ENCODE data around the gene GBP3. TPM values are rescaled to one million over a fixed set of nuclear protein-coding genes. Genes with fewer than 3 reads are reported as not detected.
"Not testable (repeated sequence)": the region's sequence is repeated elsewhere in the genome, so short reads cannot be mapped to it uniquely, and the experiment has no call there.

GBP3 gene, protein sequence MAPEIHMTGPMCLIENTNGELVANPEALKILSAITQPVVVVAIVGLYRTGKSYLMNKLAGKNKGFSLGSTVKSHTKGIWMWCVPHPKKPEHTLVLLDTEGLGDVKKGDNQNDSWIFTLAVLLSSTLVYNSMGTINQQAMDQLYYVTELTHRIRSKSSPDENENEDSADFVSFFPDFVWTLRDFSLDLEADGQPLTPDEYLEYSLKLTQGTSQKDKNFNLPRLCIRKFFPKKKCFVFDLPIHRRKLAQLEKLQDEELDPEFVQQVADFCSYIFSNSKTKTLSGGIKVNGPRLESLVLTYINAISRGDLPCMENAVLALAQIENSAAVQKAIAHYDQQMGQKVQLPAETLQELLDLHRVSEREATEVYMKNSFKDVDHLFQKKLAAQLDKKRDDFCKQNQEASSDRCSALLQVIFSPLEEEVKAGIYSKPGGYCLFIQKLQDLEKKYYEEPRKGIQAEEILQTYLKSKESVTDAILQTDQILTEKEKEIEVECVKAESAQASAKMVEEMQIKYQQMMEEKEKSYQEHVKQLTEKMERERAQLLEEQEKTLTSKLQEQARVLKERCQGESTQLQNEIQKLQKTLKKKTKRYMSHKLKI
- total RNA-seq, result 0.94 TPM

DNA sequence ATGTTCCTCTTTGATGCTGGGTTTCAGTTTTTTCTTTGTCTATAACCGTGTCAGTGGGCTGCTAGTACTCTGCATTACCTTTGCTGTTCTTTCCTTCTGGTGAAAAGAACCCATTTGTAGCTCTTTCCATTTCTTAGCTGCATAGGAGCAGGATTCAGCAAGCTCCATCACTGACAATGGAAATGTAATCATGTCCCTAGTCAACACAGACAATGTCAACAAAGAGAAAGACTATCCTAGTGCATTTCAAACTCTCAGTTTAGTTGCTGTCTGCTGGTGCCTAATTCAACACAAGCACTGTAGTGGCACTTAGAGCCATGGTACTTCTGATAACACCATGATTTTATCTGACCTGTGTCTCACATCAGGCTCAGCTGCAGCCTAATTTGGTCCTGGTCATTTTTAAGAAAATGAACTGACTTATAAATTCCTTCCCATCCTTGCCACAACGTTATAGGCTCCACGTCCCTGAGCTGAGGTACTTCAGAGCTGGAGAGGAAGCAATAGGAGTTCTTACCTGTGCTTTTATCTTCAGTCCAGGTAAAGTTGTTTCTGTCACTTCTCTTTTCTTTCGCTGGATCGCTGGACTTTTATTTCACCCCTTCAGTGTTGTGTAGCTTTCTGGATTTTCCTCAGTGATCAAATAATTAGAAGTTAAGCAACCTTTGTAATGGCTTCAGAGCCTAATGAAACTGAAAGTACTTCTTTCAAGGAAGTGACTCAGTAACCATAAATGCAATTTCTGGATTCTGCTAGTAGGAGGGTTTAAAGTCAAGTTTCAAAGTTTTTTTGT is at the start of gene GBP3:
Gene GBP3, minus strand, starts transcription at position 700 of the 793 bp plus-strand sequence. CDS start 2,145 bp downstream, outside the sequence.
- no peak for DNase-seq

DNA sequence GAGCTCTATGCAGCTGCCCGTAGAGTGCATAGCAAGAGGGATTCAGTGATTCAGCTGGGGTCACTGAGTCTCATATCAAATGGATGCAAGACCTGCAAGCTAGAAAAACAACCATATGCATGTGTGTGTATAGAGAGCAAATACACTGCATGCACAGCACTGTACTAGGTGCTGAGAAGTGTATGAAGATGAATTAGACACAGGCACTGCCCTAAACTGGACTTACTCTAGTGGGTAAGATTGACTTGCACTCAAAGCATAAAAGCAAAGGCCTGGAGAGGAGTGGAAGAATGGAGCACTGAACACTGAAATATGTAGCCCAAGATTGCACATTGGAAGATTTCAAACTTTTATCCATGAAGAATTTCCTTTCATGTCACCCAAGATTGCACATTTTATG is 47.8 kb upstream of the GBP3 start:
- DNase-seq, result no peak

GRCh38 chr1:89069951-89070350 is 47.3 kb upstream of the GBP3 start:
- DNase-seq, result no peak

DNA sequence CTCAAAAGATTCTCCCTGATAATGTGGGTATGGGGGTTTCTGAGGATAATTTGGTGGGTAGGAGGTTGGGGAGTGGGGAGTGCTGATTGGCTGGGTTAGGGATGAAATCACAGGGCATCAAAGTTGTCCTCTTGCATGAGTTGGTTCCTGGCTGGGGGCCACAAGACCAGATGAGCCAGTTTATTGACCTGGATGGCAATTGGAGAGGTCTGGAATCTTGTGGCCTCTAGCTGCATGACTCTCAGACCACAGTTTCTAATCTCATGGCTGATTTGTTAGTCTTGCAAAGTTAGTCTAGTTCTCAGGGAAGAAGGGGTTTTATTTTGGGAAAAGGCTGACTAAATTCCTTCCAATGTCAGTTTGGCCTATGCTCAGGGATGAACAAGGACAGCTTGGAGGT is 45.6 kb upstream of the GBP3 start:
- DNase-seq, result no peak

GRCh38 chr1:89065079-89065868 is 42.6 kb upstream of the GBP3 start, which contains the start of gene GBP1:
TSS of gene GBP1 (minus strand) at chr1:89065208. CDS start at chr1:89063234, 1,974 bp downstream.
- DNase-seq, result no peak

GRCh38 chr1:89064632-89065031 is 42.0 kb upstream of the GBP3 start:
- no peak for DNase-seq

- no peak for DNase-seq
Measured at GRCh38 chr1:89063094-89063493, 40.4 kb upstream of the GBP3 start.

GRCh38 chr1:89060091-89060490 is 37.4 kb upstream of the GBP3 start:
- DNase-seq, result no peak

DNA sequence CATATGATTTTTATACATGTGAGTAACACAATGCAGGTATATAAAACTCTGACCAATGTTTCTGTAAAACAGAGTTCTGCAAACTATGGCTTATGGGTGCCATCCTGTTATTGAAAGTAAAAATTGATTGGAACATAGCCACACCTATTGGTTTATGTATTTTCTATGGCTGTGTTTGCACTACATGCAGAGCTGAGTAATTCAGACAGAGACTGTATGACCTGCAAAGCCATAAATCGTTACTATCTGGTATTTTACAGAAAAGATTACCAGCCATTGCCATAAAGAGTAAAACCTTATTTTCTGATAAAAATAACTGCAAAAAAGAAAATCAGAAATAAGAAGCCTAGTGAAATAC is 29.3 kb upstream of the GBP3 start:
- DNase-seq, result no peak

DNA sequence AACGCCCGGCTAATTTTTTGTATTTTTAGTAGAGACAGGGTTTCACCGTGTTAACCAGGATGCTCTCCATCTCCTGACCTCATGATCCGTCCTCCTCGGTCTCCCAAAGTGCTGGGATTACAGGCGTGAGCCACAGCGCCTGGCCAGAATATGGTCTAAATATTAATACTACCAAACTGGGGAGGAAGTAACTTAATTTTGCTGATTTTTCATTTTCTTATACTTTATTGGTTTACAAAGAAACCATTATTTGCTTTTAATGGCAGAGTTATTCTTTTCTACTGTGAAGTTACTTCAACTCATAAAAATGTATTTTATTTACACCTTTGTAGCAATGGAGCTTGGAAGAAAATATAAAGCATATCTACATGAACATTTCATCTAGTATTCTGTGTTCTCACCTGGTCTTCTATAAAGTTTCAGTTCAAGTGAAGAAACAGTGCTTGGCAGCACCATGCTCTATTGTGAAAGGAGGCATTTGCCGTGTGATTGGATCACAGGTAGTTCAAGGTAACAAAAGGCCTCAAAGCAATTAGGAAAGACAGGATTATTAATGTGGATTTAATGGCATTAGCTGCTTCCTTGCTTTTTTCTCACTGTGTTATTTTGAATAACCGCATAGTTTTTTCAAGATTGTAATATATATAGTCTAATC is 28.8 kb upstream of the GBP3 start:
- DNase-seq, result no peak

DNA sequence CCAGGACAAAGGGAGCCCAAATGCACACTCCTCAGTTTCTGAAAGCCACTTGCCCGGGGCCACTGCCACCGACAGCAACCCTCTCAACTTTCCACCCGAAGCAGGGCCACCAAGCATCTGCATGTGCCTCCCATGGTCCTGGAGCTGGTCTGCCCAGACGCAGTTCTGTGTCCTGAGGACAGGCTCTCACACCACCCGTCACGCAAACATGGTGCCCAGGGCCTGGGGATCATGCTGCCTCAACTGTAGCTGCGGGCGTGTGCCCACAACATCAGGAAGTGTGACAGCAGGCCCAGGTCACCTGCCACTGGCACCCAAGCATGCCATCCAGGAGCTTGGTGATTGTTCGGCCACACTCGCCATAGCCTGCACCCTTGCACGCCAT is 28.0 kb upstream of the GBP3 start:
- DNase-seq, result no peak

DNA sequence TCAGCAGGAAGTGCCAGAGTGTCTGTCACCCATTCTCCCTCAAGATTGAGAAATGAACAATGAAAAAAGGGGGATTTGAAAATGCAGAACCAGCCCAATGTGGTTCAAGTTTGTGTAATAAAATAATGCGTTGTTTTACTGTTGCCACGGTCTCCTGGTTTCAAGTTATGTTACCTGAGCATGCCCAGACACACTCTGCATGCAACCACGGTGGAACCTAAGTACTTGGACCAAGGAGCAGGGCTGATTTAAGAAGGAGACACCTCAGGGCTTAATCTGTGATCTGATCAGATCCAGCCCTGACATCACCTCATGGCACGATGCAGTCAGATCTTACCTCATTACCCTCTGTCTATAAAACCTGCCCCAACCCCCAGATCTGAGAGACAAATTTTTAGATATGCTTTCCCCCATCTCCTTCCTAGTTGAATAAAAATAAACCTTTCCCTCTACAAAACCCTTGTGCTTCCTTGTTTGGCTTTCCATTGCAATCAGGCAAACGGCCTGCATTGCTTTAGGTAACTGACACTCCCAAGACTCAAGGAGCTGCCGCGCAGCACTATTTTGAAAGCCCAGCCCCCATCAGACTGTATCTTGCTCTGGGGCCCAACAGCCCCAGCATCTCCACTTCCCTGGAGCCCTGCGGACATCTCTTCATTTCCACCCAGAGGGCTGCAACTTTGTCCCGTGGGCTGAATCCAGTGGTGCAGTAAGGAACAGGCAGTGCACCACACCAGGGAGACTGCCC is 27.4 kb upstream of the GBP3 start:
- DNase-seq, result not testable (repeated sequence)

- not testable (repeated sequence) for DNase-seq
Measured at GRCh38 chr1:89049187-89049586, 26.5 kb upstream of the GBP3 start.

GRCh38 chr1:89047734-89048133 is 25.1 kb upstream of the GBP3 start:
- DNase-seq, result no peak

DNA sequence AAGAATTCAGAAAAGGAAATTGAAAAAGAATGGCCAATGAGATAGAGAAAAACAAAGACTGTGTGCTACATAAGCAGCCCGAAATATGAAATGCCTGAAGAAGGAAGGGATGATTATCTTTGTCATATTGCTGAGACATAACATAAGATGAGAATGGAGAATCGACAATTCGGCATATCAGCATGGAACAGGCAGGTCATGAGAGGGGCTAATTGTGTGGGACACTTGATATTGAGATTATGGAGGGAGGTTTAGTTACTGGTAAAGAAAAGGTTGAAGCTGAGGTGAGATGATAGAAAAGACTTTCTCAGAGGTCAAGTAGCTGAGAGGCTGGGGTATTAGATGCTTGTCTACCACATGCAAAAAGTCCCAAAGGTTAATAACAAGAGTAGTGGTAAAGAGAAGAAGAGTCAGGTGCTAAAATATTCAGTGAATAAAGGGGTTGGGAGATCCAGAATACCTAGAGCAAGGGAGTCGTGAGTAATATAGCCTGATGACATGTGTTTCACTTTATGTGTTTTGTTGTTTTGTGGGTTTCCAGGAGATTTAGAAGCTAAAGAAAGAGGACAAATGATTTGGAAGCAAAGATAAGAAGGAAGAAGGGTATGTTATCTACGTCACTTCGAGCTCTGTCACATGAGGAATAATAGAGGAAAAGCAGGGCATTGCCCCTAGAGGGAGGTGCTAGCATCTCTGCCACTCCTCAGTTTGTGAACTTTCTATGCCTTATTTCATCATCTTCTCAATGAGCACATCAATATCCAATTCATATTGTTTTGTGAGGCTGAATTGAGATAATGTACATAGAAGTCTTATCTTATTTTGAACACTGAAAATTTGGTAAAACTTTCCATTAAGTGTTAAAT is 23.9 kb upstream of the GBP3 start:
- not testable (repeated sequence) for DNase-seq

DNA sequence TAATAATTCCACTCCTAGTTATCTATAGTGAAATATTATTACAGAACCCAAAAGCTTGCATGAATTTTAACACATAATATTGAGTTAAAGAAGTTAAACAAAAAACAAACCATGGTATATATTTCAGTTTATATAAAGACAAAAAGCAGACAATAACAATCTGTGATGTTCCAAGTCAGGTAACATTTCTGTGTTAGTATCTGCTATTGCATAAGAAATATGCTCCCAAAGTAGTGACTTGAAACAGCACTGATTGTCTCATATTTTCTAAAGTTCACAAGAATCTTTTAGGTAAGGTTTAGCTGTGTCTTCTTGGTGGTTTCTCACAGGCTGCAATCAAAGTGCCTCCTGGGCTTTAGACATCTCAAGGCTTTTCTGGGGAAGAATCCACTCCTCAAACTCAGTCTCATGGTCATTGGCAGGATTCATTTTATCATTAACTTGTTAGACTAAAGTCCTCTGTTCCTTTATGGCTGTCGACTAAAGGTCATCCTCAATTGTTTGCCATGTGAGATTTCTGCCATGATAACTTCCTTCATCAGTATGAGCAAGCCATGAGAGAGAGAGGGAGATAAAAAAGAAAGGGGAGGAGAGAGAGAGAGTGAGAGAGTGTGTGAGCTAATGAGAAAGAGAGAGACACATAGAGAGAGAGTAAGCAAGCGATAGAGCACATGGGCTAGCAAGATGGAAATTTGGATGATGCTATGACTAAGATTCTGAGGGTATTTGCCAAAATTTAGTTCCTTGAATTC is 22.5 kb upstream of the GBP3 start:
- no peak for DNase-seq

GRCh38 chr1:89043940-89044339 is 21.3 kb upstream of the GBP3 start:
- DNase-seq, result no peak

DNA sequence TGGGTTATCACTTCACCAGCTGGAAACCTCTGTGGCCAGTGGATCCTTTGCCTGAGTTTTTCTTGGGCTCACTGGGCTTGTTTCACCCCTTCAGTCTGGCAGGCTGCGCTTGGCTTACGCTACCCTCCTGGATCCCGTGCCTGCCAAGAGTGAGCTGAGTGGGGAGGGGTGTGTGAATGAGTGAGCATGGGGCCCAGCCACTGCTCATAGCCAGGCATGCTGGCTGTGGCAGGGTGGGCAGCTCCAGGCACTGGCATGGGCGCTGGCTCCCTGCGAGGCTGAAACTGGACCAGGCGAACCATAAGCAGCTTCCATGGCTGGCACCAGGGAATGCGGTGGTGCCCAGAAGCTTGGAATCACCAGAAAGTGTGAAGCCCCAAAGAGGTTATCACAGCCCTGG is 19.8 kb upstream of the GBP3 start:
- no peak for DNase-seq

DNA sequence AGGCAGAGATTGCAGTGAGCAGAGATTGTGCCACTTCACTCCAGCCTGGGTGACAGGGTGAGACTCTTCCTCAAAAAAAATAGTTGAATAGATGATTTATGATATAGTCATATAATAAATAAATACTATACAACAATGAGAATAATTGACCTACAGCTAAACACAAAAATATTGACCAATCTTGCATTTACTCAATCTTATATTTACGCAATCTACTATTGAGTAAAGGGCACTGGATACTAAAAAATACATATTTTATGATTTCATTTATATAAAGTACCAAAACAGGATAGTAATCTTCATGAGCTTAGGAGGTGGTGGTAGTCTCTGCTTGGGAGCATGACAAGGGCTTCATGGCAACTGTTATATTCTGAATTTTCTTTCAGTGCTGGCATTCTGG is 19.1 kb upstream of the GBP3 start:
- DNase-seq, result no peak
